IMR-90 (cell line): ENCODE results near the gene HOMEZ. TPM values are rescaled to one million over a fixed set of nuclear protein-coding genes. Genes with fewer than 3 reads are reported as not detected.

Experiments
- ATAC-seq: fragments of 200-7000 bp; cut with Tn5 transposase; 2 replicates; pipeline ENCODE4 v1.9.1; 2020; ENCODE audit warnings: low read depth, mild to moderate bottlenecking, moderate library complexity
- BruUV-seq: library from RNA; stranded (reverse); fragments of 400-500 nt; replicated peaks from 2 replicates; lab custom pipeline; 2021; lab: Mats Ljungman, UMichigan
- CTCF ChIA-PET: fragments of 300-600 bp; formaldehyde crosslinking; extraction: SDS; loops from one replicate; lab custom pipeline; 2021; ENCODE audit warnings: antibody characterized with exemption; lab: Yijun Ruan, JAX
- POLR2A ChIA-PET: fragments of 300-600 bp; sonication (Branson Sonifier 250); formaldehyde crosslinking; loops from one replicate; lab custom pipeline; 2022; ENCODE audit warnings: antibody characterized with exemption; ENCODE audit not compliant: unreplicated experiment; lab: Charles Lee
- DNase-seq: peaks from one replicate; pipeline ENCODE4 v3.0.0; 2013
- H2AFZ ChIP-seq: replicated peaks from 2 replicates; pipeline ENCODE3; 2013; ENCODE audit warnings: low read length, mild to moderate bottlenecking; ENCODE audit not compliant: poor library complexity
- H2AK5ac ChIP-seq: 2 replicates; pipeline ENCODE4 v1.6.1; 2013; ENCODE audit warnings: low read depth, low read length, inconsistent platforms
- H2AK9ac ChIP-seq: replicated peaks from 2 replicates; pipeline ENCODE3; 2013; ENCODE audit warnings: mild to moderate bottlenecking, low read depth, low read length, moderate library complexity; ENCODE audit not compliant: poor library complexity
- H2BK120ac ChIP-seq: 2 replicates; pipeline ENCODE4 v1.6.1; 2013; ENCODE audit warnings: low read depth, low read length, inconsistent platforms
- H2BK15ac ChIP-seq: 3 replicates; pipeline ENCODE4 v1.6.1; 2013; ENCODE audit warnings: low read depth, low read length, inconsistent platforms
- H2BK20ac ChIP-seq: 2 replicates; pipeline ENCODE4 v1.6.1; 2013; ENCODE audit warnings: low read depth, mild to moderate bottlenecking, inconsistent platforms, low read length, moderate library complexity
- H2BK5ac ChIP-seq: 2 replicates; pipeline ENCODE4 v1.6.1; 2013; ENCODE audit warnings: mild to moderate bottlenecking, low read depth, low read length, inconsistent platforms; ENCODE audit not compliant: poor library complexity, severe bottlenecking
- H3K14ac ChIP-seq: replicated peaks from 2 replicates; pipeline ENCODE4 v1.6.1; 2013; ENCODE audit warnings: low read depth, low read length, inconsistent platforms
- H3K18ac ChIP-seq: 2 replicates; pipeline ENCODE4 v1.6.1; 2013; ENCODE audit warnings: low read depth, low read length, control low read depth
- H3K23ac ChIP-seq: 2 replicates; pipeline ENCODE4 v1.6.1; 2013; ENCODE audit warnings: low read depth, low read length, inconsistent platforms
- H3K27ac ChIP-seq: 2 replicates; pipeline ENCODE4 v1.5.1; 2013; ENCODE audit warnings: mild to moderate bottlenecking, control low read depth, low read length; ENCODE audit not compliant: insufficient read depth
- H3K27me3 ChIP-seq: 2 replicates; pipeline ENCODE4 v1.6.1; 2013; ENCODE audit warnings: low read length; ENCODE audit not compliant: control insufficient read depth, insufficient read depth
- H3K36me3 ChIP-seq: 2 replicates; pipeline ENCODE4 v1.6.1; 2013; ENCODE audit warnings: low read length, mixed read lengths; ENCODE audit not compliant: control insufficient read depth, insufficient read depth
- H3K4ac ChIP-seq: 2 replicates; pipeline ENCODE4 v1.6.1; 2013; ENCODE audit warnings: low read depth, low read length, inconsistent platforms
- H3K4me1 ChIP-seq: 2 replicates; pipeline ENCODE4 v1.6.1; 2013; ENCODE audit warnings: low read length, mixed read lengths; ENCODE audit not compliant: control insufficient read depth, insufficient read depth
- H3K4me2 ChIP-seq: 2 replicates; pipeline ENCODE4 v1.6.1; 2013; ENCODE audit warnings: low read depth, mild to moderate bottlenecking, control low read depth, low read length, moderate library complexity
- H3K4me3 ChIP-seq: 2 replicates; pipeline ENCODE4 v1.5.1; 2013; ENCODE audit warnings: low read depth, mild to moderate bottlenecking, control low read depth, low read length, moderate library complexity; ENCODE audit not compliant: insufficient read depth
- H3K56ac ChIP-seq: 2 replicates; pipeline ENCODE4 v1.6.1; 2013; ENCODE audit warnings: low read length, inconsistent platforms; ENCODE audit not compliant: insufficient read depth; ENCODE audit errors: extremely low read depth
- H3K79me1 ChIP-seq, 2 experiments: 2 replicates each; pipeline ENCODE4 v1.6.1; 2013; ENCODE audit warnings: low read length in 2 of 2, inconsistent platforms in 1 of 2, low read depth in 1 of 2
- H3K9ac ChIP-seq: 2 replicates; pipeline ENCODE4 v1.6.1; 2013; ENCODE audit warnings: low read depth, low read length, control low read depth
- H3K9me1 ChIP-seq: 2 replicates; pipeline ENCODE4 v1.6.1; 2013; ENCODE audit warnings: low read length, inconsistent platforms; ENCODE audit not compliant: insufficient read depth
- H3K9me3 ChIP-seq: 2 replicates; pipeline ENCODE4 v1.6.1; 2013; ENCODE audit warnings: low read length; ENCODE audit not compliant: control insufficient read depth, insufficient read depth
- H4K20me1 ChIP-seq: 2 replicates; pipeline ENCODE4 v1.6.1; 2013; ENCODE audit warnings: low read length, inconsistent platforms; ENCODE audit not compliant: insufficient read depth
- H4K5ac ChIP-seq: 2 replicates; pipeline ENCODE4 v1.6.1; 2013; ENCODE audit warnings: mild to moderate bottlenecking, low read depth, low read length, control low read depth
- H4K8ac ChIP-seq, 2 experiments: 2 replicates each; pipeline ENCODE4 v1.6.1; 2013; ENCODE audit warnings: low read depth in 2 of 2, low read length in 2 of 2, control low read depth in 1 of 2, inconsistent platforms in 1 of 2
- H4K91ac ChIP-seq: 2 replicates; pipeline ENCODE4 v1.6.1; 2013; ENCODE audit warnings: low read depth, low read length, inconsistent platforms; ENCODE audit not compliant: insufficient read depth
- BHLHE40 ChIP-seq: fragments of 150-350 bp; IDR thresholded peaks from 2 replicates; pipeline ENCODE4 v1.6.1; 2016; ENCODE audit warnings: mild to moderate bottlenecking, low read depth, low read length
- CHD1 ChIP-seq: IDR thresholded peaks from 2 replicates; pipeline ENCODE4 v1.6.1; 2012; ENCODE audit warnings: low read depth, low read length, improper control_type of control experiment
- ELK1 ChIP-seq: fragments of 150-350 bp; IDR thresholded peaks from 2 replicates; pipeline ENCODE4 v1.6.1; 2016; ENCODE audit warnings: low read depth, mild to moderate bottlenecking, low read length, moderate library complexity, borderline replicate concordance
- FOS ChIP-seq: fragments of 150-350 bp; IDR thresholded peaks from 2 replicates; pipeline ENCODE4 v1.6.1; 2016; ENCODE audit warnings: low read depth, low read length
- MAFK ChIP-seq: IDR thresholded peaks from 2 replicates; pipeline ENCODE4 v1.6.1; 2012; ENCODE audit warnings: low read depth, low read length, improper control_type of control experiment
- MAZ ChIP-seq: IDR thresholded peaks from 2 replicates; pipeline ENCODE4 v1.6.1; 2012; ENCODE audit warnings: low read depth, mild to moderate bottlenecking, low read length, improper control_type of control experiment, moderate library complexity, borderline replicate concordance
- MXI1 ChIP-seq: IDR thresholded peaks from 2 replicates; pipeline ENCODE4 v1.6.1; 2012; ENCODE audit warnings: low read depth, mild to moderate bottlenecking, low read length, moderate library complexity, borderline replicate concordance
- NFE2L2 ChIP-seq: fragments of 150-350 bp; IDR thresholded peaks from 2 replicates; pipeline ENCODE4 v1.6.1; 2016; ENCODE audit warnings: low read depth, mild to moderate bottlenecking, low read length
- POLR2A ChIP-seq: IDR thresholded peaks from 2 replicates; pipeline ENCODE4 v1.6.1; 2012; ENCODE audit warnings: mild to moderate bottlenecking, low read depth, low read length
- RAD21 ChIP-seq: IDR thresholded peaks from 2 replicates; pipeline ENCODE4 v1.6.1; 2012; ENCODE audit warnings: low read length, improper control_type of control experiment
- RCOR1 ChIP-seq: IDR thresholded peaks from 2 replicates; pipeline ENCODE4 v1.6.1; 2012; ENCODE audit warnings: mild to moderate bottlenecking, low read length, improper control_type of control experiment; ENCODE audit not compliant: insufficient replicate concordance
- RFX5 ChIP-seq: IDR thresholded peaks from 2 replicates; pipeline ENCODE4 v1.8.0; 2012; ENCODE audit warnings: low read depth, mild to moderate bottlenecking, low read length, moderate library complexity
- SMC3 ChIP-seq: fragments of 150-350 bp; IDR thresholded peaks from 2 replicates; pipeline ENCODE4 v1.6.1; 2016; ENCODE audit warnings: low read depth, mild to moderate bottlenecking, antibody characterized with exemption, low read length, moderate library complexity
- WGBS, 2 experiments: methylation state at CpG; one replicate each; pipeline versions ENCODE4 v1.1.5 to v1.1.7; 2013; ENCODE audit warnings: missing lambda C conversion rate in 2 of 2; ENCODE audit not compliant: insufficient read length in 1 of 2; ENCODE audit errors: extremely low coverage in 2 of 2; 5-methylcytosine and 5-hydroxymethylcytosine counted together
- dilution Hi-C: fragments of 300-500 bp; cut with HindIII; formaldehyde crosslinking; loops from one replicate; pipeline ENCODE4 v1.14.3; 2018; ENCODE audit warnings: low sequenced_read_pairs; ENCODE audit not compliant: unreplicated experiment
- in situ Hi-C: fragments of 300-500 bp; cut with MboI; formaldehyde crosslinking; loops from 3 replicates; pipeline ENCODE4 v1.14.3; 2019; ENCODE audit warnings: low sequenced_read_pairs, inconsistent platforms, mixed read lengths
- intact Hi-C: fragments of 100-400 bp; cut with micrococcal nuclease; formaldehyde crosslinking; loops from 2 replicates; pipeline ENCODE4 v1.10.0; 2022
- polyA plus RNA-seq, 3 experiments: library from polyadenylated mRNA; depleted of rRNA; stranded (reverse); fragments of >200 nt; gene quantifications; 2 replicates each; pipeline ENCODE4 v1.2.3, GENCODE V29; 2012; ENCODE audit warnings: low replicate concordance in 1 of 3
- total RNA-seq: library from RNA; depleted of rRNA; stranded (reverse); fragments of >200 nt; gene quantifications from 2 replicates; pipeline ENCODE4 v1.2.3, GENCODE V29; 2012

Gene HOMEZ
- total and polyA plus RNA-seq, 2 of the 4 experiments (the other 2 are of a cell fraction) = 7.7 to 9.7 TPM

- Histone ChIP-seq H3K14ac (no peak overlapping the region), H3K23ac (no peak overlapping the region), H4K5ac (no peak overlapping the region), H3K36me3 (no peaks in the 10 kb centered on the region), H4K8ac (no peak overlapping the region), H3K4ac (no peak overlapping the region), H4K20me1 (peaks cover under 1% of the 10 kb centered on the region; the same call in 1 of the 2 replicates), H3K9me3 (no peaks in the 10 kb centered on the region), H2BK20ac (no peak overlapping the region), H3K9ac (no peak overlapping the region), H2AK9ac (no peak overlapping the region), H2BK5ac (no peak overlapping the region), H3K9me1 (no peaks in the 10 kb centered on the region), H3K79me1 (peaks cover 7 to 12% of the 10 kb centered on the region in 2 experiments; a peak in 3 of 4 replicates), H4K91ac (no peak overlapping the region), H3K4me1 (peaks cover 2% of the 10 kb centered on the region), H3K27me3 (peaks cover 3% of the 10 kb centered on the region; the same call in 1 of the 2 replicates), H2AK5ac (no peak overlapping the region), H3K27ac (no peak overlapping the region), H3K56ac (no peak overlapping the region), H2BK120ac (no peak overlapping the region), H2AFZ (no peak overlapping the region), H3K18ac (no peak overlapping the region), H2BK15ac (no peak overlapping the region), H3K4me2 (no peak overlapping the region), H3K4me3 (no peak overlapping the region)
- POLR2A ChIA-PET = no interaction called here
- CTCF ChIA-PET = interaction anchor here (0.6 kb wide), 1 partner anchor 1038 kb away, joined by 3 read pairs; no protein-coding TSS in a partner anchor
- intact Hi-C loops (loop anchor here (5.0 kb wide), 1 partner anchor 109 kb away; no protein-coding TSS in a partner anchor), dilution Hi-C loops (no loop called here), in situ Hi-C loops (no loop called here)
- DNase-seq (no peak), ATAC-seq (no peak)
- TF ChIP-seq ELK1 (no peak), CHD1 (no peak), RFX5 (no peak), FOS (no peak), MXI1 (no peak), RAD21 (no peak), NFE2L2 (no peak), MAZ (no peak), MAFK (no peak), SMC3 (no peak), POLR2A (no peak), BHLHE40 (no peak), RCOR1 (no peak)
- WGBS, 2 experiments = 92% methylated on average over 4 of the region's 7 CpGs; no CpG with 5 or more reads in 1 of the 2 experiments
- BruUV-seq = no TSS peak
These were observed 10.3 kb upstream of the HOMEZ start for GRCh38 chr14:23296012-23296777.
